Measurements from ENCODE around the gene UGT2B7.

DNA sequence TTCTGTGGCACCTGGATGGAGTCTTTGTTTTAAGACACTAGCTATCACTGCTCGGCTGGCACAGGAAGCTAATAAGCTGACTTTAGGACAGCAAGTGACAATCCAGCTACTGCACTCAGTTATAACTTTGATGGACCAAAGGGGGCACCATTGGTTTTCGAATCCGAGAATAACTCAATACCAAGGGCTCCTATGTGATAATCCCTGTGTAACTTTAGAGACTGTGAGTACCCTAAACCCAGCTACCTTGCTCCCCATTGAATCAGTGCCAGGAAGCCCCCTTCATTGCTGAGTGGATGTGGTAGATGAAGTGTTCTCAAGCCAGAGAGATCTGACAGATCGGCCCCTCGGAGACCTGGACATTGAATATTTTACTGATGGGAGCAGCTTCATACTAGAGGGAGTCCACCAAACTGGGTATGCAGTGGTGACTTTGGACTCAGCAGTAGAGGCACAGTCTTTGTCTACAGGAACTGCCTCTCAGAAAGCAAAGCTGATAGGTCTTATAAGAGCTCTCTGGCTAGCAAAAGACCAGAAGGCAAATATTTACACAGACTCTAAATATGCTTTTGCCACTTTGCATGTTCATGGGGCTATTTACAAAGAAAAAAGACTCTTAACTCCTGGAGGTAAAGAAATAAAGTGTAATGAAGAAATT, 35.5 kb upstream of the UGT2B7 start:
- TF ChIP-seq POLR2A (IDR thresholded peaks at IDR 0.05; ENCODE audit: low read length) = no peak
- TF ChIP-seq GATA1 (IDR thresholded peaks at IDR 0.05; ENCODE audit: low read depth, low read length) = no peak

Data from erythroblast (primary cell).